Keratinocyte (primary cell): Measurements from ENCODE around the gene BEND3. TPM values are rescaled to one million over a fixed set of nuclear protein-coding genes. Genes with fewer than 3 reads are reported as not detected.

Experiments used
- DNase-seq: peaks from one replicate; pipeline ENCODE4 v3.0.0-alpha.2; 2011; ENCODE audit warnings: low read depth, missing footprints, low spot score
- FAIRE-seq: peaks from 2 replicates; lab custom pipeline; 2011; peaks lifted over from hg19 to GRCh38; lab: Jason Lieb, UNC
- H2AFZ ChIP-seq: 2 replicates; pipeline ENCODE4 v1.6.0; 2012; ENCODE audit warnings: low read length, control low read depth, inconsistent platforms; ENCODE audit not compliant: control insufficient read depth
- H3K27ac ChIP-seq: 2 replicates; pipeline ENCODE4 v1.5.1; 2011; ENCODE audit warnings: low read length; ENCODE audit not compliant: control insufficient read depth, insufficient read depth
- H3K27me3 ChIP-seq: 3 replicates; pipeline ENCODE4 v1.6.0; 2011; ENCODE audit warnings: low read length; ENCODE audit not compliant: control insufficient read depth, insufficient read depth; ENCODE audit errors: extremely low read depth
- H3K36me3 ChIP-seq, 2 experiments: 2 replicates in 1 of 2; 3 replicates in 1 of 2; pipeline ENCODE4 v1.5.1; 2011; ENCODE audit warnings: low read length in 2 of 2, mild to moderate bottlenecking in 1 of 2; ENCODE audit not compliant: control insufficient read depth in 2 of 2, insufficient read depth in 2 of 2; ENCODE audit errors: extremely low read depth in 1 of 2
- H3K4me1 ChIP-seq: 3 replicates; pipeline ENCODE4 v1.5.1; 2011; ENCODE audit warnings: low read length; ENCODE audit not compliant: control insufficient read depth, insufficient read depth; ENCODE audit errors: extremely low read depth
- H3K4me2 ChIP-seq: 3 replicates; pipeline ENCODE4 v1.6.0; 2011; ENCODE audit warnings: low read depth, low read length; ENCODE audit not compliant: control insufficient read depth, insufficient read depth; ENCODE audit errors: extremely low read depth
- H3K4me3 ChIP-seq, 3 experiments: fragments of 200-600 bp in 1 of 3; sonication (generic) in 1 of 3; 2 replicates in 2 of 3; 3 replicates in 1 of 3; pipeline ENCODE4 v1.5.1; 2011 to 2016; ENCODE audit warnings: low read length in 3 of 3, mild to moderate bottlenecking in 3 of 3, control low read depth in 2 of 3, inconsistent platforms in 1 of 3, low read depth in 1 of 3, mixed read lengths in 1 of 3, mixed run types in 1 of 3, moderate library complexity in 1 of 3; ENCODE audit not compliant: control insufficient read depth in 2 of 3, insufficient read depth in 2 of 3; ENCODE audit errors: extremely low read depth in 1 of 3
- H3K79me2 ChIP-seq: 2 replicates; pipeline ENCODE4 v1.6.0; 2012; ENCODE audit warnings: low read length; ENCODE audit not compliant: control insufficient read depth, insufficient read depth
- H3K9ac ChIP-seq: 3 replicates; pipeline ENCODE4 v1.6.0; 2011; ENCODE audit warnings: low read length; ENCODE audit not compliant: control insufficient read depth, insufficient read depth; ENCODE audit errors: extremely low read depth
- H3K9me1 ChIP-seq: 3 replicates; pipeline ENCODE4 v1.6.0; 2011; ENCODE audit warnings: low read length; ENCODE audit not compliant: control insufficient read depth, insufficient read depth; ENCODE audit errors: extremely low read depth
- H3K9me3 ChIP-seq: 2 replicates; pipeline ENCODE4 v1.5.1; 2012; ENCODE audit warnings: low read depth, low read length; ENCODE audit not compliant: control insufficient read depth
- H4K20me1 ChIP-seq: 3 replicates; pipeline ENCODE4 v1.6.0; 2011; ENCODE audit warnings: low read length; ENCODE audit not compliant: control insufficient read depth, insufficient read depth; ENCODE audit errors: extremely low read depth
- EZH2 ChIP-seq: IDR thresholded peaks from one replicate; pipeline ENCODE4 v1.6.1; 2012; ENCODE audit warnings: inconsistent platforms, mild to moderate bottlenecking, low read length, moderate library complexity
- dilution Hi-C: fragments of 300-500 bp; cut with MboI; formaldehyde crosslinking; loops from one replicate; pipeline ENCODE4 v1.7.0; 2020; ENCODE audit warnings: low sequenced_read_pairs; ENCODE audit not compliant: extremely low pct_ligation_motif_present
- polyA plus RNA-seq, 5 experiments: library from polyadenylated mRNA; depleted of rRNA in 3 of 5; stranded (reverse) in 3 of 5; stranded (forward) in 1 of 5; unstranded in 1 of 5; fragments of >200 nt; gene quantifications; 1 replicate in 1 of 5; 2 replicates in 3 of 5; 3 replicates in 1 of 5; pipeline versions ENCODE4 v1.2.1 to v1.2.3, GENCODE V29; 2011 to 2012; ENCODE audit warnings: missing spikeins in 2 of 5, low read depth in 1 of 5, low replicate concordance in 1 of 5
- small RNA-seq, 3 experiments: library from RNA; depleted of rRNA; stranded (forward); fragments of <200 nt; gene quantifications; one replicate each; pipeline ENCODE3, GENCODE V24; 2012; ENCODE audit warnings: low read depth in 3 of 3, low replicate concordance in 1 of 3; ENCODE audit not compliant: insufficient read length in 3 of 3
- TF ChIP-seq, protein P1 (sequence below), 3 experiments: IDR thresholded peaks in 1 of 3; conservative IDR thresholded peaks in 1 of 3; optimal IDR thresholded peaks in 1 of 3; 2 replicates in 2 of 3; 3 replicates in 1 of 3; pipeline versions ENCODE3 to v1.5.1; 2011; ENCODE audit warnings: low read length in 3 of 3, mild to moderate bottlenecking in 3 of 3, moderate library complexity in 2 of 3, control low read depth in 1 of 3, inconsistent platforms in 1 of 3; ENCODE audit not compliant: insufficient read depth in 2 of 3; ENCODE audit errors: extremely low read depth in 1 of 3

The BEND3 gene
- polyA plus RNA-seq, 1 donor (not counting 4 experiments of a cell fraction or from before 2014, with no cell fraction given), result 2.1 TPM

- no peaks in the 10 kb centered on the region for H3K9me1 ChIP-seq
- peaks cover 11% of the 10 kb centered on the region for H3K4me1 ChIP-seq
- H2AFZ ChIP-seq, result no peak overlapping the region
- TF ChIP-seq EZH2, result no peak
- TF ChIP-seq, protein P1, sequence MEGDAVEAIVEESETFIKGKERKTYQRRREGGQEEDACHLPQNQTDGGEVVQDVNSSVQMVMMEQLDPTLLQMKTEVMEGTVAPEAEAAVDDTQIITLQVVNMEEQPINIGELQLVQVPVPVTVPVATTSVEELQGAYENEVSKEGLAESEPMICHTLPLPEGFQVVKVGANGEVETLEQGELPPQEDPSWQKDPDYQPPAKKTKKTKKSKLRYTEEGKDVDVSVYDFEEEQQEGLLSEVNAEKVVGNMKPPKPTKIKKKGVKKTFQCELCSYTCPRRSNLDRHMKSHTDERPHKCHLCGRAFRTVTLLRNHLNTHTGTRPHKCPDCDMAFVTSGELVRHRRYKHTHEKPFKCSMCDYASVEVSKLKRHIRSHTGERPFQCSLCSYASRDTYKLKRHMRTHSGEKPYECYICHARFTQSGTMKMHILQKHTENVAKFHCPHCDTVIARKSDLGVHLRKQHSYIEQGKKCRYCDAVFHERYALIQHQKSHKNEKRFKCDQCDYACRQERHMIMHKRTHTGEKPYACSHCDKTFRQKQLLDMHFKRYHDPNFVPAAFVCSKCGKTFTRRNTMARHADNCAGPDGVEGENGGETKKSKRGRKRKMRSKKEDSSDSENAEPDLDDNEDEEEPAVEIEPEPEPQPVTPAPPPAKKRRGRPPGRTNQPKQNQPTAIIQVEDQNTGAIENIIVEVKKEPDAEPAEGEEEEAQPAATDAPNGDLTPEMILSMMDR (optimal IDR thresholded peaks at IDR 0.05 in 1 of 3, IDR thresholded peaks at IDR 0.05 in 1 of 3, conservative IDR thresholded peaks at IDR 0.05 in 1 of 3; ENCODE audit: extremely low read depth in 1 of 3, insufficient read depth in 2 of 3, low read length in 3 of 3), result no peak
- H3K36me3 ChIP-seq, result no peaks in the 10 kb centered on the region
- H3K27me3 ChIP-seq, result no peaks in the 10 kb centered on the region
- FAIRE-seq (no peak), DNase-seq (no peak)
- H3K79me2 ChIP-seq, result no peaks in the 10 kb centered on the region
- no peaks in the 10 kb centered on the region for H3K9me3 ChIP-seq
- no peak overlapping the region for H3K9ac ChIP-seq
- dilution Hi-C loops, result no loop called here
- H4K20me1 ChIP-seq, result no peaks in the 10 kb centered on the region
- H3K27ac ChIP-seq, result no peak overlapping the region
- no peak overlapping the region for H3K4me2 ChIP-seq
- no peak overlapping the region for H3K4me3 ChIP-seq
These were observed 96.3 kb downstream of the BEND3 start for GRCh38 chr6:107019047-107019446.

Small RNA genes within 50 kb of the gene (small RNA-seq; reads per million reads assigned to genes)
- 0 reads per million in 3 experiments for gene RNU6-1299P

Other genes with a start within 250 kb of the BEND3 start
- gene CD24, start 140.8 kb downstream of the BEND3 start, polyA plus RNA-seq, result 372 to 681 TPM (median 622 TPM) in 3 replicates
- 12.0 to 19.6 TPM (median 12.1 TPM) in 3 replicates for gene MTRES1, start 87.3 kb downstream of the BEND3 start, polyA plus RNA-seq